ENCODE data around the gene SUN5. TPM values are rescaled to one million over a fixed set of nuclear protein-coding genes. Genes with fewer than 3 reads are reported as not detected.

SUN5 gene
- total and polyA plus RNA-seq, 2 of the 8 experiments (the other 6 are each of a cell fraction or from before 2014, with no cell fraction given) = not detected

DNA sequence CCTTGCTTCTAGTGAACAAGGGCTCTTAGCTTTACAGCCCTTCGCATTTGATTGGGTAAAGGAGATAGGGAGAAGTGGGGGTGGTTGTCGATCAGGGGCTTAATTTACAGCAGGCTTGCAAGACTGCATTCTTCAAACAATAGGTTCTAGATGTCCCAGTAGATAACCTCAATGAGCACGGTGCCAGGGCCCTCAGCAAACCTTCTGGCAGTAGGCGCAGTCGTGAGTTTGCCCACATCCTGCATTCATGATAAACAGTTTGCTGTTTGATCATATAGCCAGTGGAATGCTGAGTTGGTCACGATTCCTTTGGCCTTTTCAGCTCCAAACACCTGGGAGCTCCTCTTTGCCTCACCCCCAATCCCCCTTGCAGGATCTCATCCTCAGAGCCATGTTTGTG lies 27.5 kb downstream of the SUN5 start (continued):
- TF ChIP-seq, protein P1, sequence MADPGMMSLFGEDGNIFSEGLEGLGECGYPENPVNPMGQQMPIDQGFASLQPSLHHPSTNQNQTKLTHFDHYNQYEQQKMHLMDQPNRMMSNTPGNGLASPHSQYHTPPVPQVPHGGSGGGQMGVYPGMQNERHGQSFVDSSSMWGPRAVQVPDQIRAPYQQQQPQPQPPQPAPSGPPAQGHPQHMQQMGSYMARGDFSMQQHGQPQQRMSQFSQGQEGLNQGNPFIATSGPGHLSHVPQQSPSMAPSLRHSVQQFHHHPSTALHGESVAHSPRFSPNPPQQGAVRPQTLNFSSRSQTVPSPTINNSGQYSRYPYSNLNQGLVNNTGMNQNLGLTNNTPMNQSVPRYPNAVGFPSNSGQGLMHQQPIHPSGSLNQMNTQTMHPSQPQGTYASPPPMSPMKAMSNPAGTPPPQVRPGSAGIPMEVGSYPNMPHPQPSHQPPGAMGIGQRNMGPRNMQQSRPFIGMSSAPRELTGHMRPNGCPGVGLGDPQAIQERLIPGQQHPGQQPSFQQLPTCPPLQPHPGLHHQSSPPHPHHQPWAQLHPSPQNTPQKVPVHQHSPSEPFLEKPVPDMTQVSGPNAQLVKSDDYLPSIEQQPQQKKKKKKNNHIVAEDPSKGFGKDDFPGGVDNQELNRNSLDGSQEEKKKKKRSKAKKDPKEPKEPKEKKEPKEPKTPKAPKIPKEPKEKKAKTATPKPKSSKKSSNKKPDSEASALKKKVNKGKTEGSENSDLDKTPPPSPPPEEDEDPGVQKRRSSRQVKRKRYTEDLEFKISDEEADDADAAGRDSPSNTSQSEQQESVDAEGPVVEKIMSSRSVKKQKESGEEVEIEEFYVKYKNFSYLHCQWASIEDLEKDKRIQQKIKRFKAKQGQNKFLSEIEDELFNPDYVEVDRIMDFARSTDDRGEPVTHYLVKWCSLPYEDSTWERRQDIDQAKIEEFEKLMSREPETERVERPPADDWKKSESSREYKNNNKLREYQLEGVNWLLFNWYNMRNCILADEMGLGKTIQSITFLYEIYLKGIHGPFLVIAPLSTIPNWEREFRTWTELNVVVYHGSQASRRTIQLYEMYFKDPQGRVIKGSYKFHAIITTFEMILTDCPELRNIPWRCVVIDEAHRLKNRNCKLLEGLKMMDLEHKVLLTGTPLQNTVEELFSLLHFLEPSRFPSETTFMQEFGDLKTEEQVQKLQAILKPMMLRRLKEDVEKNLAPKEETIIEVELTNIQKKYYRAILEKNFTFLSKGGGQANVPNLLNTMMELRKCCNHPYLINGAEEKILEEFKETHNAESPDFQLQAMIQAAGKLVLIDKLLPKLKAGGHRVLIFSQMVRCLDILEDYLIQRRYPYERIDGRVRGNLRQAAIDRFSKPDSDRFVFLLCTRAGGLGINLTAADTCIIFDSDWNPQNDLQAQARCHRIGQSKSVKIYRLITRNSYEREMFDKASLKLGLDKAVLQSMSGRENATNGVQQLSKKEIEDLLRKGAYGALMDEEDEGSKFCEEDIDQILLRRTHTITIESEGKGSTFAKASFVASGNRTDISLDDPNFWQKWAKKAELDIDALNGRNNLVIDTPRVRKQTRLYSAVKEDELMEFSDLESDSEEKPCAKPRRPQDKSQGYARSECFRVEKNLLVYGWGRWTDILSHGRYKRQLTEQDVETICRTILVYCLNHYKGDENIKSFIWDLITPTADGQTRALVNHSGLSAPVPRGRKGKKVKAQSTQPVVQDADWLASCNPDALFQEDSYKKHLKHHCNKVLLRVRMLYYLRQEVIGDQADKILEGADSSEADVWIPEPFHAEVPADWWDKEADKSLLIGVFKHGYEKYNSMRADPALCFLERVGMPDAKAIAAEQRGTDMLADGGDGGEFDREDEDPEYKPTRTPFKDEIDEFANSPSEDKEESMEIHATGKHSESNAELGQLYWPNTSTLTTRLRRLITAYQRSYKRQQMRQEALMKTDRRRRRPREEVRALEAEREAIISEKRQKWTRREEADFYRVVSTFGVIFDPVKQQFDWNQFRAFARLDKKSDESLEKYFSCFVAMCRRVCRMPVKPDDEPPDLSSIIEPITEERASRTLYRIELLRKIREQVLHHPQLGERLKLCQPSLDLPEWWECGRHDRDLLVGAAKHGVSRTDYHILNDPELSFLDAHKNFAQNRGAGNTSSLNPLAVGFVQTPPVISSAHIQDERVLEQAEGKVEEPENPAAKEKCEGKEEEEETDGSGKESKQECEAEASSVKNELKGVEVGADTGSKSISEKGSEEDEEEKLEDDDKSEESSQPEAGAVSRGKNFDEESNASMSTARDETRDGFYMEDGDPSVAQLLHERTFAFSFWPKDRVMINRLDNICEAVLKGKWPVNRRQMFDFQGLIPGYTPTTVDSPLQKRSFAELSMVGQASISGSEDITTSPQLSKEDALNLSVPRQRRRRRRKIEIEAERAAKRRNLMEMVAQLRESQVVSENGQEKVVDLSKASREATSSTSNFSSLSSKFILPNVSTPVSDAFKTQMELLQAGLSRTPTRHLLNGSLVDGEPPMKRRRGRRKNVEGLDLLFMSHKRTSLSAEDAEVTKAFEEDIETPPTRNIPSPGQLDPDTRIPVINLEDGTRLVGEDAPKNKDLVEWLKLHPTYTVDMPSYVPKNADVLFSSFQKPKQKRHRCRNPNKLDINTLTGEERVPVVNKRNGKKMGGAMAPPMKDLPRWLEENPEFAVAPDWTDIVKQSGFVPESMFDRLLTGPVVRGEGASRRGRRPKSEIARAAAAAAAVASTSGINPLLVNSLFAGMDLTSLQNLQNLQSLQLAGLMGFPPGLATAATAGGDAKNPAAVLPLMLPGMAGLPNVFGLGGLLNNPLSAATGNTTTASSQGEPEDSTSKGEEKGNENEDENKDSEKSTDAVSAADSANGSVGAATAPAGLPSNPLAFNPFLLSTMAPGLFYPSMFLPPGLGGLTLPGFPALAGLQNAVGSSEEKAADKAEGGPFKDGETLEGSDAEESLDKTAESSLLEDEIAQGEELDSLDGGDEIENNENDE (IDR thresholded peaks at IDR 0.05; ENCODE audit: insufficient replicate concordance, low read length) = no peak
- TF ChIP-seq YY1 (IDR thresholded peaks at IDR 0.05; ENCODE audit: low read depth, low read length) (no peak), BRCA1 (IDR thresholded peaks at IDR 0.05; ENCODE audit: low read depth, low read length) (no peak), RXRA (IDR thresholded peaks at IDR 0.05; ENCODE audit: insufficient read depth, low read depth, low read length) (no peak), EP300 (IDR thresholded peaks at IDR 0.05; ENCODE audit: borderline replicate concordance in 1 of 2, low read depth in 2 of 2, low read length in 2 of 2) (no peak), BACH1 (IDR thresholded peaks at IDR 0.05; ENCODE audit: low read length) (no peak), TCF12 (IDR thresholded peaks at IDR 0.05; ENCODE audit: low read depth, low read length) (no peak)
